BE2C (cell line): ENCODE data around the gene BRCA2.
A peak's percentile ranks its signal among the peaks of the same experiment; 100 is the strongest.

ENCODE experiments used
- DNase-seq: peaks from one replicate; pipeline ENCODE4 v3.0.0-alpha.2; 2020
- H3K27me3 ChIP-seq: fragments of 250-450 bp; sonication (Bioruptor Pico); 2 replicates; pipeline ENCODE4 v1.5.1; 2020; ENCODE audit warnings: mild to moderate bottlenecking
- H3K36me3 ChIP-seq: fragments of 250-450 bp; sonication (Bioruptor Pico); 2 replicates; pipeline ENCODE4 v1.5.1; 2020; ENCODE audit warnings: mild to moderate bottlenecking
- H3K4me1 ChIP-seq: fragments of 250-450 bp; sonication (Bioruptor Pico); 2 replicates; pipeline ENCODE4 v1.5.1; 2020
- H3K4me3 ChIP-seq: 2 replicates; pipeline ENCODE4 v1.5.1; 2011; ENCODE audit warnings: low read depth, low read length
- H3K9me3 ChIP-seq: fragments of 250-450 bp; sonication (Bioruptor Pico); 2 replicates; pipeline ENCODE4 v1.5.1; 2020
- TF ChIP-seq, protein P1 (sequence below): IDR thresholded peaks from 2 replicates; pipeline ENCODE4 v1.5.1; 2012; ENCODE audit warnings: mild to moderate bottlenecking, low read depth, low read length

The BRCA2 gene

DNA sequence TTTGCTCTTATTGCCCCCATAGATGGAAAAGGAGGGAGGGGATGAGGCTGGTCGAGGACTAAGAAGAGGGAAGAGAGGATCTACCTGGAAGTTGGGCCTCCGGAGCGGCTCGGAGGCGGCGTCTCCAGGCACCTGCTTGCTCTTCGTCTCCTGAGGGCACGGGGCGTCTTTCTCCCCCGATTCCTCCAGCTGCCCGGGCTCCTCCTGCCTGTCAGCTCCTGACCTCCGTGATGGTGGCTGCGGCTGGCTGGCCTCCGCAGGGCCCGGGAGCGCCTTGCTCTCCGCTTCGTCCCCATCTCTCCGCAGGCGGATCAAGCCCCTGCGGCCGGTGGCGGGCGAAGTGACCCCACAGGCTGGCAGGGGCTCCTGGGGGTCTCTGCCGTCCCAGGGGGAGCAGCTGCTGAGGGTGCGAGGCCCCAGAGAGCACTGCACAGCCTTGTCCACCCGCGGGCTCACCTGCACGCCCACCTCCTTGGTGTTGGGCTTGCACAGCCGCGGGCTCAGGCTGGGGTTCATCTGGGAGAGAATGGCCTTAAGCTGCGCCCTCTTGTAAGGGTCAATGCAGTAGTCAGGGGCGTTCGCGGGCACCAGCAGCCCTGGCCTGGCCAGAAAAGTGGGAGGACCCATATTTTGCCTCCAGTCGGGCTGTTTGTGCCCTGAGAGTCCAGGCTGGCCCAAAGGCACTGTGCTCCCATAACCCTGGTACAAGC, 4.0 kb upstream of the BRCA2 start:
- Histone ChIP-seq H3K36me3 (no peaks in the 10 kb centered on the region), H3K9me3 (no peaks in the 10 kb centered on the region), H3K4me3 (no peak overlapping the region), H3K27me3 (no peaks in the 10 kb centered on the region), H3K4me1 (peaks cover 3% of the 10 kb centered on the region; the same call in 1 of the 2 replicates)
- DNase-seq: no peak
- TF ChIP-seq, protein P1, sequence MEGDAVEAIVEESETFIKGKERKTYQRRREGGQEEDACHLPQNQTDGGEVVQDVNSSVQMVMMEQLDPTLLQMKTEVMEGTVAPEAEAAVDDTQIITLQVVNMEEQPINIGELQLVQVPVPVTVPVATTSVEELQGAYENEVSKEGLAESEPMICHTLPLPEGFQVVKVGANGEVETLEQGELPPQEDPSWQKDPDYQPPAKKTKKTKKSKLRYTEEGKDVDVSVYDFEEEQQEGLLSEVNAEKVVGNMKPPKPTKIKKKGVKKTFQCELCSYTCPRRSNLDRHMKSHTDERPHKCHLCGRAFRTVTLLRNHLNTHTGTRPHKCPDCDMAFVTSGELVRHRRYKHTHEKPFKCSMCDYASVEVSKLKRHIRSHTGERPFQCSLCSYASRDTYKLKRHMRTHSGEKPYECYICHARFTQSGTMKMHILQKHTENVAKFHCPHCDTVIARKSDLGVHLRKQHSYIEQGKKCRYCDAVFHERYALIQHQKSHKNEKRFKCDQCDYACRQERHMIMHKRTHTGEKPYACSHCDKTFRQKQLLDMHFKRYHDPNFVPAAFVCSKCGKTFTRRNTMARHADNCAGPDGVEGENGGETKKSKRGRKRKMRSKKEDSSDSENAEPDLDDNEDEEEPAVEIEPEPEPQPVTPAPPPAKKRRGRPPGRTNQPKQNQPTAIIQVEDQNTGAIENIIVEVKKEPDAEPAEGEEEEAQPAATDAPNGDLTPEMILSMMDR: no peak

DNA sequence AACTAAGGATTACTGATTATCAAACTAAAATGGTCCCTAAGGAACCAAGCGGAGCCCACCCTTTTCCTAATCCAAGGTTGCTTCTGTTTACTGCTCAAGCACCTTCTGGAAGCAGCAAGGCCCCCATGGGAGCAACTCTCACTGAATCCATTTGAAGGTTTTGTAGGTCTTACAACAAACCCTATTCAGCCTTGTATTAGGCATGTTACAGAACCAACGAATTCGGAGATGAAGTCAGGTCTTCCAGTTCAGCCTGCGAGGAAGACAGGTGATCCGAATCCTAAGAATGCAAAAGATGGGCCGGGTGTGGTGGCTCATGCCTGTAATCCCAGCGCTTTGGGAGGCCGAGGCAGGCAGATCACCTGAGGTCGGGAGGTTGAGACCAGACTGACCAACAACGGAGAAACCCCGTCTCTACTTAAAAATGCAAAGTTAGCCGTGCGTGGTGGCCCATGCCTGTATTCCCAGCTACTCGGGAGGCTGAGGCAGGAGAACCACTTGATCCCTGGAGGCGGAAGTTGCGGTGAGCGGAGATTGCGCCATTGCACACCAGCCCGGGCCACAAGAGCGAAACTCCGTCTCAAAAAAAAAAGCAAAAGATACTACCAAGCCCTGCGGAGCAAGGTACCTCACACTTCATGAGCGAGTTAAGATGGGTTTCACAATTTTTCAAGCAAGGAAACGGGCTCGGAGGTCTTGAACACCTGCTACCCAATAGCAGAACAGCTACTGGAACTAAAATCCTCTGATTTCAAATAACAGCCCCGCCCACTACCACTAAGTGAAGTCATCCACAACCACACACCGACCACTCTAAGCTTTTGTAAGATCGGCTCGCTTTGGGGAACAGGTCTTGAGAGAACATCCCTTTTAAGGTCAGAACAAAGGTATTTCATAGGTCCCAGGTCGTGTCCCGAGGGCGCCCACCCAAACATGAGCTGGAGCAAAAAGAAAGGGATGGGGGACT, 754 bp upstream of the BRCA2 start:
- H3K27me3 ChIP-seq: no peaks in the 10 kb centered on the region
- no peaks in the 10 kb centered on the region for H3K9me3 ChIP-seq
- peak overlapping the region; percentile 95 for H3K4me3 ChIP-seq
- peaks cover 3% of the 10 kb centered on the region; the same call in 1 of the 2 replicates for H3K4me1 ChIP-seq
- H3K36me3 ChIP-seq: no peaks in the 10 kb centered on the region; the same call in 1 of the 2 replicates
- peak; percentile 17 for DNase-seq
- TF ChIP-seq, protein P1: no peak

DNA sequence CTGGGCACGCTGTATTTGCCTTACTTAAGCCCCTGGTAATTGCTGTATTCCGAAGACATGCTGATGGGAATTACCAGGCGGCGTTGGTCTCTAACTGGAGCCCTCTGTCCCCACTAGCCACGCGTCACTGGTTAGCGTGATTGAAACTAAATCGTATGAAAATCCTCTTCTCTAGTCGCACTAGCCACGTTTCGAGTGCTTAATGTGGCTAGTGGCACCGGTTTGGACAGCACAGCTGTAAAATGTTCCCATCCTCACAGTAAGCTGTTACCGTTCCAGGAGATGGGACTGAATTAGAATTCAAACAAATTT, 676 bp downstream of the BRCA2 start:
- TF ChIP-seq, protein P1: no peak
- no peaks in the 10 kb centered on the region for H3K9me3 ChIP-seq
- H3K36me3 ChIP-seq: peaks cover 8% of the 10 kb centered on the region
- DNase-seq: no peak
- no peaks in the 10 kb centered on the region for H3K27me3 ChIP-seq
- H3K4me1 ChIP-seq: peaks cover 3% of the 10 kb centered on the region; the same call in 1 of the 2 replicates
- H3K4me3 ChIP-seq: peak overlapping the region; percentile 95

DNA sequence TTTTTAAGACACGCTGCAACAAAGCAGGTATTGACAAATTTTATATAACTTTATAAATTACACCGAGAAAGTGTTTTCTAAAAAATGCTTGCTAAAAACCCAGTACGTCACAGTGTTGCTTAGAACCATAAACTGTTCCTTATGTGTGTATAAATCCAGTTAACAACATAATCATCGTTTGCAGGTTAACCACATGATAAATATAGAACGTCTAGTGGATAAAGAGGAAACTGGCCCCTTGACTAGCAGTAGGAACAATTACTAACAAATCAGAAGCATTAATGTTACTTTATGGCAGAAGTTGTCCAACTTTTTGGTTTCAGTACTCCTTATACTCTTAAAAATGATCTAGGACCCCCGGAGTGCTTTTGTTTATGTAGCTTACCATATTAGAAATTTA, 1.2 kb downstream of the BRCA2 start:
- no peak for DNase-seq
- peaks cover 3% of the 10 kb centered on the region; the same call in 1 of the 2 replicates for H3K4me1 ChIP-seq
- no peaks in the 10 kb centered on the region for H3K27me3 ChIP-seq

DNA sequence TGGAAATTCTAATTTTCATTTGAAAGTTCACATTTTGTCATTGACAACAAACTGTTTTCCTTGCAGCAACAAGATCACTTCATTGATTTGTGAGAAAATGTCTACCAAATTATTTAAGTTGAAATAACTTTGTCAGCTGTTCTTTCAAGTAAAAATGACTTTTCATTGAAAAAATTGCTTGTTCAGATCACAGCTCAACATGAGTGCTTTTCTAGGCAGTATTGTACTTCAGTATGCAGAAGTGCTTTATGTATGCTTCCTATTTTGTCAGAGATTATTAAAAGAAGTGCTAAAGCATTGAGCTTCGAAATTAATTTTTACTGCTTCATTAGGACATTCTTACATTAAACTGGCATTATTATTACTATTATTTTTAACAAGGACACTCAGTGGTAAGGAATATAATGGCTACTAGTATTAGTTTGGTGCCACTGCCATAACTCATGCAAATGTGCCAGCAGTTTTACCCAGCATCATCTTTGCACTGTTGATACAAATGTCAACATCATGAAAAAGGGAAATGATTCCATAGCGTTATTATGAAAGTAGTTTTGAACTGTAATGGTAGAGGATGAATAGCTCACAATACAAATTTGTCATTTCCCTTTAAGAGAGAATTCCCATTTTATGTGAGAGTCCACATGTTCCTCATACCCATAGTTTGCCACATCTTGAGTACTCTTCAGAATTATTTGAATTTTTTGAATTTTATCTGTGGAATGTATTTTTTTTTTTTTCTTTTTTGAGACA, 2.6 kb downstream of the BRCA2 start:
- DNase-seq: no peak
- Histone ChIP-seq H3K4me3 (no peak overlapping the region), H3K36me3 (peaks cover 16% of the 10 kb centered on the region), H3K27me3 (no peaks in the 10 kb centered on the region), H3K4me1 (peaks cover 3% of the 10 kb centered on the region; the same call in 1 of the 2 replicates), H3K9me3 (no peaks in the 10 kb centered on the region)
- TF ChIP-seq, protein P1: no peak

More for the DNA sequence above, 1.2 kb downstream of the BRCA2 start:
- Histone ChIP-seq H3K4me3 (peak overlapping the region; percentile 95), H3K36me3 (peaks cover 8% of the 10 kb centered on the region), H3K9me3 (no peaks in the 10 kb centered on the region)
- TF ChIP-seq, protein P1: no peak
